ENCODE results near the gene RHOT2.
A peak's percentile ranks its signal among the peaks of the same experiment; 100 is the strongest.

RHOT2 gene

DNA sequence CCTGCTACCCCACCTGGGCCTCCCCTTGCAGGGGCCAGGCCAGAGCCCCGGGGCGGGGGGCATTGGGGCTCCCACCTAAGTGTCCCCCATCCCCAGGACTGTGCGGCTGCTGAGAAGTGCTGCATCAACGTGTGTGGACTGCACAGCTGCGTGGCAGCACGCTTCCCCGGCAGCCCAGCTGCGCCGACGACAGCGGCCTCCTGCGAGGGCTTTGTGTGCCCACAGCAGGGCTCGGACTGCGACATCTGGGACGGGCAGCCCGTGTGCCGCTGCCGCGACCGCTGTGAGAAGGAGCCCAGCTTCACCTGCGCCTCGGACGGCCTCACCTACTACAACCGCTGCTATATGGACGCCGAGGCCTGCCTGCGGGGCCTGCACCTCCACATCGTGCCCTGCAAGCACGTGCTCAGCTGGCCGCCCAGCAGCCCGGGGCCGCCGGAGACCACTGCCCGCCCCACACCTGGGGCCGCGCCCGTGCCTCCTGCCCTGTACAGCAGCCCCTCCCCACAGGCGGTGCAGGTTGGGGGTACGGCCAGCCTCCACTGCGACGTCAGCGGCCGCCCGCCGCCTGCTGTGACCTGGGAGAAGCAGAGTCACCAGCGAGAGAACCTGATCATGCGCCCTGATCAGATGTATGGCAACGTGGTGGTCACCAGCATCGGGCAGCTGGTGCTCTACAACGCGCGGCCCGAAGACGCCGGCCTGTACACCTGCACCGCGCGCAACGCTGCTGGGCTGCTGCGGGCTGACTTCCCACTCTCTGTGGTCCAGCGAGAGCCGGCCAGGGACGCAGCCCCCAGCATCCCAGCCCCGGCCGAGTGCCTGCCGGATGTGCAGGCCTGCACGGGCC lies 35.2 kb upstream of the RHOT2 start:
- DNase-seq: no peak

DNA sequence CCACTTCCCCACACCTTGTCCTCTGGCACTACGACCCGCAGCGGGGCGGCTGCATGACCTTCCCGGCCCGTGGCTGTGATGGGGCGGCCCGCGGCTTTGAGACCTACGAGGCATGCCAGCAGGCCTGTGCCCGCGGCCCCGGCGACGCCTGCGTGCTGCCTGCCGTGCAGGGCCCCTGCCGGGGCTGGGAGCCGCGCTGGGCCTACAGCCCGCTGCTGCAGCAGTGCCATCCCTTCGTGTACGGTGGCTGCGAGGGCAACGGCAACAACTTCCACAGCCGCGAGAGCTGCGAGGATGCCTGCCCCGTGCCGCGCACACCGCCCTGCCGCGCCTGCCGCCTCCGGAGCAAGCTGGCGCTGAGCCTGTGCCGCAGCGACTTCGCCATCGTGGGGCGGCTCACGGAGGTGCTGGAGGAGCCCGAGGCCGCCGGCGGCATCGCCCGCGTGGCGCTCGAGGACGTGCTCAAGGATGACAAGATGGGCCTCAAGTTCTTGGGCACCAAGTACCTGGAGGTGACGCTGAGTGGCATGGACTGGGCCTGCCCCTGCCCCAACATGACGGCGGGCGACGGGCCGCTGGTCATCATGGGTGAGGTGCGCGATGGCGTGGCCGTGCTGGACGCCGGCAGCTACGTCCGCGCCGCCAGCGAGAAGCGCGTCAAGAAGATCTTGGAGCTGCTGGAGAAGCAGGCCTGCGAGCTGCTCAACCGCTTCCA lies 34.4 kb upstream of the RHOT2 start:
- DNase-seq: no peak

DNA sequence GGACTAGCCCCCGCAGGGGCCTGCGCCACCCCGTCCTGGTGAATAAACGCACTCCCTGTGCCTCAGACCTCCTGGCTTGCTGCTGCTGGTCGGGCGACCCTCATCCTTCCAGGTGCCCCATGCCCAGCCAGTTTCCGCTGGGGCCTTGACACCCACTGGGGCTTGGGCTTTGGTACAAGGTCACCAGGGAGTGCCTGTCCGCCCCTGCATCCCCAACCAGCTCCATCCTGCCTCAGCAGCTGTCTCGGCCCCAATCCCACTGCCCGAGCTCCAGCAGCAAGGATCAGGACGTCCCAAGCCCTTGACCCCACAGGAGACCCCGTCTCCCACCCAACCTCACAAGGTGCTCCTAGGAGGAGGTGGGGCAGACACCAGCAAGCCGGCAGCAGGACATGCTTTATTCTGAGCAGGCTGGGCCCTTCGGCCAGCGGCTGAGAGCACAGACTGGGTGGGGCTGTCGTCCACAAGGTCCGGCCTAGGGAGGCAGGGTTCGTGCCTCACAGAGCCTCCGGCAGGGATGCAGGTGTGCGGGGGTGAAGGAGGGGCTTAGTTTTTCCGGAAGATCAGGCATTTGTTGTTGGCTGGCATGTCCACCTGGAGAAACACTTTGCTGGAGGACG lies 33.8 kb upstream of the RHOT2 start:
- no peak for DNase-seq

DNA sequence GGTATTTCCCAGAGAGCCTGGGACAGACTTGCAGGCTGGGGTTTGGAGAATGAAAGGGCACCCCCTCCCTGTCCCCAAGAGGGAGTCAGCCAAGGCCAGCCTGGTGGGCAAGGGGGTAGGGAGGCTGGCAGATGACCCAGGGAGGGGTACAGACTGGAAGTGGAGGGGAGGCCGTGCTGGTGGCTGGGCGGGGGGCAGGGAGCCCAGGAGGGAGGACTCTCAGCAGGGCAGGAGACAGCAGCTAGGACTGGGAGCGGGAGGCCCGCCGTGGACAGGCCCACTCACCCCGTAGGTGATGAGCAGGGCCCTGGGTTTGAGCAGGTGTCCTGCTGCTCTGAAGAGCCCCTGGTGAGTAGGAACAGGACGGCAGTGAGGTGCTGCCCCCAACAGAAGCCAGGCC lies 32.9 kb upstream of the RHOT2 start:
- DNase-seq: no peak

DNA sequence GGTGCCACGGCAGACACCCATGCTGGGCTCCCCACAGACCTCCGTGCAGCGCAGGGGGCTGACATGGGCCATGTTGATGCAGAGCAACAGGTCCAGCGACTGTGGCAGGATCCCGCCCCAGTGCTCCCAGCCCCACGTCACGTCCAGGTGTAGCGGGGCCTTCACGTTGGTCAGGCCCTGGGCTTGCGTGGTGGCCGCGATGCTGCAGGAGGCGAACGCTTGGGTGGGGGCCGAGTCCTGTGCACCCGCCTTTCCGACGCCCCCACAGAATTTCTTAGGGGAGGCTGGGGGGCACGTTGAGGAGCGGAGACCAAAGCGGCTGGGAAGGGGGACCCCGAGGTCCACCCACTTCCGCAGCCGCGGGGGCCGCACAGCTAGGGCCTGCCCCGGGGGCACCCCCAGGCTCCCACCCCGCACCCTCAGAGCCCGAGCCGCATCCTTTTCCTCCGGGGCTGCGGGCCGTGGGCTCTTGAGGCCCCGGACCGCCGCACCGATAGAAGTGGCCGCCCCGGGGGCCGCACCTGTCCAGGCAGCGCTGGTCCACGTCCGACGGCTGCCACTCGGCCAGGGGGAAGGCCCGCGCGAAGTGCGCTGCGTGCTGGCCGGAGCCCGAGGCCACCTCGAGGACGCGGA lies 32.2 kb upstream of the RHOT2 start:
- DNase-seq: no peak

DNA sequence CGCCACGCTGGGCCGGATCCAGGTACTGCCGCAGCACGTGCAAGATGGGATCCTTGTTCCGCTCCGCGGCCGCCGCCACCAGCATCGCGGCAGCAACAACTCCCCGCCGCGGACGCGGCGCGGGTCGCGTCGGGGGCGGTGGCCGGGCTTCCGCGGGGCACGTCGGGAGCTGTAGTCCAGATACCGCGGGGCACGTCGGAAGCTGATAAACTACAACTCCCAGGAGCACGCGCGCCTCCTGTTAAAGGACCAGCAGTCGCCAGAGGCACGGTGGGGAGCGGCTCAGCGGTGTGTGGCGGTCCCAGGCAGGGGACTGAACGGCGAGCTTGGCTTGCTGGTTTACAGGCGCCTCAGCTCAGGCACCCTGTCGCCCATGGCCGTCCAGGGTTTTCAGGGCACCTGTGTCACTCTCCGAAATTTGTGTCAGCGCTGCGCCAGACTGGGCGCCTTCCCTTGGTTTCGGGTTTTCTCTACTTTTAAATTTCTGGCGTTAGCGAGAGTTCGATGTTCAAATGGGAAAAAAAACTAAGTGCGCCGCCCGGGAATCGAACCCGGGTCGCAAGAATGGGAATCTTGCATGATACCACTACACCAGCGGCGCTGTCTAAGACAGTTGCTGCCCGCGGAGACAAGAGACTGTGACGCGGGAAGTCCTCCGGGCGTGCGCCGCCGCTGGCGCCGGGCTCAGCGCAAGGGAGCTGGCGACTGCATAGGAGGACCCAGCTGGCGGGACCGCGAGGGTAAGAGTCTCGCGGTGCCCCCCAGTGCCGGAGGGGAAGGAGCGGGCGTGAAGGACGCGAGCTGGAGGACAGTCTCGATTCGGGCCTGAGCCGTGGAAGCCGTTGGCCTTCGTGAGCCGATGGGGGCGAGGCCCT lies 31.5 kb upstream of the RHOT2 start, which contains the start of gene METTL26:
TSS of gene METTL26 (minus strand) at position 100 of the 875 bp plus-strand sequence. CDS start at position 85, 15 bp downstream.
- DNase-seq: peak; percentile 93

DNA sequence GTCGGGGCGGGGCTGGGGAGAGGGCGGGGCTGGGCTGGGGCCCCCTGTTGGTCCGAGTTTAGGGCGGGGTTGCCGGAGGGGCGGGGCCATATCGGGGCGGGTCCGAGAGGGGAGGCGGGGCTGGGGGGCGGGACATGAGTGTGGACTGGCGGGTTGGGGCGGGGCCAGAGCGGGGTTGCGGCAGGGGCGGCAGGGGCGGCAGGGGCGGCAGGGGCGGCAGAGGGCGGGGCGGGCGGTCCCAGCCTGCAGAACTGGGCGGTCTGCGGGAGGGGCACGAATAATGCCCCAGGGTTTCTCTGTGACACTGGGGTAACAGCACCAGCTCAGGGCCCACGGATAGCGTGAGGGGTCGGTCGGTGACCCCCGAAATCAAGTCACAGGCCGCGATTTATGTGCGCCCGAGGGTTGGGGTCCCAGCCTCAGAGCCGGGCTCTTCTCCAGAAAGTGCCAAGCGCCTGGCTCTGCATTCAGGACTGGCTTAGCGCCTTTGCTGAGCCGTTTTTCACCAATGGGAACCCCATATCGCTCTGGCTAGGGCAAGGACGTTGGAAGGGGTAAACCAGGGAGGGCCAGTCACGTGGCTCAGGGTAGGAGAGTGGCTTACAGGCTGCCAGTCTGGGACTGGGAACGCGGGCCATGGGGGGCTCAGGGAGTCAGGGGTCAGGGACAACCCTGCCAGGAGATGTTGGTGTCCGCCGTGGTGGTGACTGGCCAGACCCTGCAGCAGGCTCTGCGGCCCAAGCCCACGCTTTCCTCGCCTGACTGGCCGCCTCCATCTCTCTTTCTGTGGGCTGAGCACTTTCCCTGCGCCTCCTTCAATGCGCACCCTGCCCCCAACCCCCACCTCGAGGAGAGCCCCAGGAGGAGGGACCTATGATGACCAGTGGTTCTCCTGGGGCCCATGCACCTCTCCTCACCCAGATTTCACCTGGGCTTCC lies 30.6 kb upstream of the RHOT2 start:
- DNase-seq: peak; percentile 83

DNA sequence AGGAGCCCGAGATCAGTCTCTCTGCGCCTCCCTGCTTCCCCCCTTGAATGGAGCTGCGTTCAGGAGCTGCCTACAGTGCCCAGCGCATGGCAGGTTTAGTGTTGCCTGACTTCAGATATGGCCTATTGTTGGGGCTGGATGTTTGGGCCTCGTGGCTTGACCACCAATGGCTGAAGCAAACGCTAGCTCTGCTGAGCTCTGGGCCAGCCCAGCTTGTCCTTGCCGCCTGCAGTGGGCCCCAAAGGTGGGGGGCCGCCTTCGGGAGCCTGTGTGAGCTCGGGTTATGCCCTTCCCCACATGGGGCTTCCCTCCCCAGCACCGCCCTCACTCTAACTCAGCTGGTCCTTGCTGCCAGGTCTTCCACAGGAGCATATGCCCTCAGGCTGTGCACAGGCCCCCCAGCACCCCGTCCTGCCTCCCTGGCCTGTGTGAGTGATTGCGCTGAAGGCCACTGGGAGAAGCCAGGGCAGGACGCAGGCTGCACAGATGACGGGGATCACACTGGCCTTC lies 29.8 kb upstream of the RHOT2 start:
- DNase-seq: no peak

DNA sequence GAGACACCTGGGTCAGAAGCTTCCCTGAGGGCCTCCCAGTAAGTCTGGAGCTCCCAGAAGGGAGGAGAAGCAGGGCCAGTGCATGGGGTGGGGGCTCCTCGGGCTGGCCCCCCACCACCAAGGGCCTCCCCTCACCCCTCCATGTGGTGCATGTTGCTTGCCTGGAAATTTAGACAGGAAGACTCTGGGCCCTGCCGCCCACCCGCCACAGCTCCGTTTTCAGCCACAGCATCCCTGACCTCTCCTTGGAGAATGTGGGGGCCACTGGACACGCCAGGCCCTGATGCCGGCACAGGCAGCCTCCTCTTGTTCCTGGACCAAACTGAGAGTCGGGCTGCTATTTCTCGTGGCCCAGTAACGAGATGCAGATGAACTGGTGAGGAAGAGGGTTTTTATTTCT lies 29.1 kb upstream of the RHOT2 start:
- no peak for DNase-seq

DNA sequence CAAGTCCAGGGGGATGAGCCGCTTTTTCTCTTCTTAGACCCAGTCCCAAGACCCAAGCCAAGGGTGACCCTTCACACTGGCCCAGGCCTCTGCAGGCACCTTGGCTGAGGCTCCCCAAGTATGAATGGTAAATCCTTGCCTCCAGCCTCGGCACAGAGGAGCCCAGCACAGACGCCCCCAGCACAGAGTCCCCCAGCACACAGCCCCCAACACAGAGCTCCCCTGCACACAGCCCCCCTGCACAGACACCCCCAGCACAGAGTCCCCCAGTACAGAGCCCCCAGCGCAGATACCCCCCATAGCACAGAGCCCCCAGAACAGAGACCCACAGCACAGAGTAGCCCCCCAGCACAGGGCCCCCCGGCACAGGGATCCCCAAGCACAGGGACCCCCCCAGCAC lies 27.3 kb upstream of the RHOT2 start:
- no peak for DNase-seq

DNA sequence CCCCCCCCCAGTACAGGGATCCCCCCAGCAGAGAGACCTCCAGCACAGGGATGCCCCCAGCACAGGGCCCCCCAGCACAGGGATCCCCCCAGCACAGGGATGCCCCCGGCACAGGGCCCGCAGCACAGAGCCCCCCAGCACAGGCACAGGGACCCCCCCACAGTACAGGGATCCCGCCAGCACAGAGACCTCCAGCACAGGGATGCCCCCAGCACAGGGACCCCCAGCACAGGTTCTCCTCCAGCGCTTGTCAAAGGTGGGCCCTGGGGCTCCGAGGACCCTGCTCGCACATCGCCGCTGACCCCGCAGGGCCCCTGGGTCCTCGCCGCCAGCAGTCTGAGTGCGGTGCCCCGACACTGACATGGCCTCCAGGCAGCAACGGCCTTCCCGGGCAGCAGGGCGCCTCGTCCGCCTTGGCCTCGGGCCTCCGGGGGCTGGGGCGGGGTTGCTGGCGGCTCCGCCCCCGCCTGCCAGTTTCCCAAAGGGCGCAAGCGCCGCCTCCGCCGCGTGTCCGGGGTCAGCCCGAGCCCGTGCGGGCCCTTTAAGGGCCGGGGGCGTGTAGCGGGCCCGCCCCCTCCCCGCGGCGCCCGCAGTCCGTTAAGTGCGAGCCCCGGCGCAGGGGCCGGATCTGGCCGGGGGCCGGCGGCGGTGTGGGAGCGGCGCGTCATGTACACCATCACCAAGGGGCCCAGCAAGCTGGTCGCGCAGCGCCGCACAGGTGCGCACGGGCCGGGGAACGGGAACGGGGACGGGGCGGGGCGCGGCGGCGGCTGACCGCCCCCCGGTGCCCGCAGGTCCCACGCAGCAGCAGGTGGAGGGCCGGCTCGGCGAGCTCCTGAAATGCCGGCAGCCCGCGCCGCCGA lies 26.4 kb upstream of the RHOT2 start, which contains the start of gene MCRIP2:
TSS of gene MCRIP2 (plus strand) at position 503 of the 863 bp plus-strand sequence. CDS start at position 667, 164 bp downstream.
- peak; percentile 73 for DNase-seq

DNA sequence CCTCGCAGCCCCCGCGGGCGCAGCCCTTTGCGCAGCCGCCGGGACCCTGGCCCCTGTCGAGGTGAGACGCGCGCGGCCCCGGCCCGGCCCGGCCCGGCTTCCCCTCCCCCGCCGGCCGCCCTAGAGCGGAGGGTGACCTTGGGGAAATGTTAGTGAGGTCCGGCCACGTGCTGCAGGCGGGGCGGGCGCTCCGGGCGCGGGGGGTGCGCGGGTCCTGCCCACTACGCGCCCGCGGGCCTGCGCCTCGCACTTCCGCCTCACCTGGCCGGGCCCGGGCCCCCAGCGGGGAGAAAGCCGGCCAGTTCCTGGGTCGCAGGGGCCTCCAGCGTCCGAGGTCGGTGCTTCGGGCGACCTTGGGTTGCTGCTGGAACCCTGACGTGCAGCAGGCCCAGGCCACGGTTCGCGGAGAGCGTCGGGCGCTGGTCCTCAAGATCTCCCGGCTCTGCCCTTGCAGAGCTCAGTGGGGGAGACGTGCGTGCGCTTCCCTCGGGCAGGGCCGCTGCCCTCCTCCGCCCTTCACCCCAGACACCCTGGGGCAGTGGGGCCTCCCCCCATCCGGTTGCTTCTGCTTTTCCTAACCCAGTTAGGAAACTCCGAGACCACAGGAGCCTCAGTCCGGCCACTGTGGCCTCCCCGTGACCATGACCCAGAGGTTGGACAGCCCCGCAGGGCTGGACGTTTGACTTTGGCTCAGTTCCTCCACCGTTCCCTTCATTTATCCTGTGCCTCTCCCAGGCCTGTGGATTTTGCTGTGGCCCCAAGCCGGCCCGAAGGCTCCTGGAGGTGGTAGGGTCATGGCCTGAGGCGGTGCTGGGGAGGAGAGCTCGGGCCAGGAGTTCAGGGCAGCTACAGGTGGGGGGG lies 25.5 kb upstream of the RHOT2 start:
- DNase-seq: peak; percentile 43

DNA sequence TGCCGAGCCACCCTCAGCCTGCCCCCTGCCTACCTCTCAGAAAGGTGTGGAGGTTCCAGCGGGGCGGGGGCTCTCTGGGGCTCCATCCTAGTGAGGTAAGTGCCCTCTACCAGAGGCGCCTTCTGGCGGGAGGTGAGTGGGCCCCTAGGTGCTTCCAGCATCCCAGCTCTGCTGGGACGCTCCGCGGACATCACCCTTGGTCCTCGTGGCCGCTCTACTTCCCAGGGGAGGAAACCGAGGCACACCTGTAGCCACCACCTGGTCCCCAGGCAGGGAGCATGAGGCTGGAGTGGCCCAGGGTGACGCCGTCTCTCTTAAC lies 24.9 kb upstream of the RHOT2 start:
- DNase-seq: no peak

DNA sequence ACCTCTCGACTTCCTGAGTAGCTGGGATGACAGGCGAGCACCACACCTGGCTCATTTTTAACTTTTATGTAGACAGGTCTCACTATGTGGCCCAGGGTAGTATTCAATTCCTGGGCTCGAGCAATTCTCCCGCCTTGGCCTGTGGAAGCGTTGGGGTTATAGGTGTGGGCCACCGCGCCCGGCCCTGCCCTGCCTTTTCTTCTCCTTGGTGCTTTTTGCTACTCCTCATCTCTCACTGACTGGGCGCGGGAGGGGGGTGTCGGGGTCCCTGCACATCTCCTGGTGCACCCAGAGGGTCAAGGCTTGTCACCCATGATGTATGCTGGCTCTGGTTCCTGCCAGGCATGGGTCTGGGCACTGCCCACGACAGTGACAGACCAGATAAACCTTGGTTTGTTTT lies 23.4 kb upstream of the RHOT2 start:
- DNase-seq: no peak

DNA sequence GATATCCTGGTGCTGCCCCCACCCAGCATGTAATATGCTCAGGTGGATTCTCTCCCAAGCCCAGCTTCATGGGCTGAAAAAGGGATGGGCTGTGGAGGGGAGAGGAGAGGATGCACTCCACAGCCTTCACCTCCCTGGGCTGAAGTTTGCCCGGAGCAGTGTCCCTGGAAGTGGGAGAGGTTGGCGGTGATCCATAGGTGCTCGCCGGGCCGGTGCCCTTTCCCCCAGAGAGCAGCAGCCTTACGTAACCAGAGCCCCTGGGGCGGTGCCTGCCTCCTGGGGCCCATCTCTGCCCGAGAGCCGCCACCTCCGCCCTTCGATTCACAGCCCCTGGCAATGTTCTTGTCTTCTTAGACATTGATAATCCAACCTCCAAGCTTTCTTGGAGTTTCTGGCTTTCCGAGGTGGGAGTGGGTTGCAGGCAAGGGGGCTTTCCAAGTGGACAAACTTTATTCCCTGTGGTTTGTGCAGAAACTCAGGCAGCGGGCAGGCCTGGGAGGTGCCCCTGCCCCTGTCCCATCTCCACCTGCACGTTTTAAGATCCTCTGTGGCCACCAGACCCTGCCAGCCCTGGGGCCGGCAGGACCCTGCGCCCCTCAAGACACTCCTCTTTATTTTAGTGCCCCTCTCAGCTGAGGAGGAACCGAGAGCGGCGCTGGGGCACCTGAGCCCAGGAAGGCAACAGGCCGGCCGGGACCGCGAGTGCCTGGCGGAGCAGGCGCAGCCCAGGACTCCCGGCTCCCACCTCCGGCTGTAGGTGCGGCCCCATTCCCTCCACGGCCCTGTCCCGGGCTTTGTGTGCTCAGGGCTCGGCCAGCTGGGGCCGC lies 21.9 kb upstream of the RHOT2 start:
- DNase-seq: no peak

DNA sequence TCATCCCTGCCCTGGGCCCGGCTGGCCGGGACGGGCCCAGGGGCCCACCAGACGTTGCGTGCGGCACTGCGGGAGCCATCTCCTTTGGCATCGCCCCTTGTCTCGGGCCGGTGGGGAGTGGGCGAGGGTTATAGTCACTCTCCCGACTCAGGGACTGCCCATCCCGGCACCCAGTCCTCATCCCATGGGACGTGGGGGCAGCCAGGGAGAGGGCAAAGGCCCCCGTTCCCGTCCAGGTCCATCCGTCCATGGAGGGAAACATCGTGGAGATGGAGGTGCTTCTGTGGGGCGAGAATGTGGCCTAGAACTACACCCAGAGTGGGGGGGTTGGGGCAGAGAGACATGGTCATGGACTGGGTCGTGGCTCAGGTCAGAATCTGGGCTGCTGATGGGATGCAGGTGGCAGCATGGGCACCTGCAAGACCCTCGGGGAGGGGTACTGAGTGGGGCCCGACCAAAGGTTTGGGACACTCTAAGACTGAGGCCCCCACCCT lies 21.2 kb upstream of the RHOT2 start:
- no peak for DNase-seq

DNA sequence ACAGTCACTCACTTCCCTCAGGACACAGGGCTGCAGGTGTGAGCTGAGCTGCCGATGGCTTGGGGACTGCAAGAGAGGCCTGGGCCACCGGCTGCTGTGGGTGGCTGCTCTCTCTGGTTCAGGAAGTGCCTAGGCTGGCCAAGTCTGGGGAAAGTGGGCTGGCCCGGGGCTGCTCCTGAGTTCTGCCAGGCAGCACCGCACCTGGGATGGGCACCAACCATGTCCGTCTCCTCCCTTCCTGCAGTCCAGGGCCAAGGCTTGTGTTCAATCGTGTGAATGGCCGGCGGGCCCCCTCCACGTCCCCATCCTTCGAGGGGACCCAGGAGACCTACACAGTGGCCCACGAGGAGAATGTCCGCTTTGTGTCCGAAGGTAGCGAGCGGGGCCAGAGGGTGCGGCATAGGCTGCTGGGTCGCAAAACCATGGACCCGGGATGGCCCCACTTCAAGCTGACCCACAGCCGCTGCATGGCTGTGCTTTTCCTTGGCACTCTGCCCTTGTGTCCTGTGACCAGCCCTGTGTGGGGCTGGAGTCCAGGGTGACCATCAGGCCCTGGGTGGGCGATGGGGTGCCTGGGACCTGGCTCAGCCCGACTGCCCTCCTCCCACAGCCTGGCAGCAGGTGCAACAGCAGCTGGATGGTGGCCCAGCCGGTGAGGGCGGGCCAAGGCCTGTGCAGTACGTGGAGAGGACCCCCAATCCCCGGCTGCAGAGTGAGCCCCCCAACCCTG lies 20.6 kb upstream of the RHOT2 start:
- DNase-seq: no peak

Data from activated naive CD4-positive, alpha-beta T cell treated with anti-CD3 and anti-CD28 coated beads, Interleukin-2, amount 50 U/mL, for 16 hours (primary cell).